Stomach (tissue), 9 donors: ENCODE data around the gene ZNF230. TPM values are rescaled to one million over a fixed set of nuclear protein-coding genes. Genes with fewer than 3 reads are reported as not detected.

Experiments
- DNase-seq, 2 donors: peaks; one replicate each; pipeline versions ENCODE4 v3.0.0 to v3.0.0-alpha.2; 2013 to 2019
- H3K27ac ChIP-seq, 5 donors: fragments of 200-600 bp in 4 of 5; sonication (generic) in 4 of 5; one replicate each; pipeline ENCODE4 v1.5.1; 2013 to 2019; ENCODE audit warnings: mild to moderate bottlenecking in 1 of 5, moderate library complexity in 1 of 5
- H3K27me3 ChIP-seq, 3 donors: fragments of 200-600 bp; sonication (generic); one replicate each; pipeline ENCODE4 v1.5.1; 2017 to 2019; ENCODE audit warnings: mixed run types in 1 of 3
- H3K36me3 ChIP-seq, 4 donors: fragments of 200-600 bp; sonication (generic); 1 replicate in 3 of 4; 2 replicates in 1 of 4; pipeline ENCODE4 v1.5.1; 2016 to 2019
- H3K4me1 ChIP-seq, 4 donors: fragments of 200-600 bp; sonication (generic); one replicate each; pipeline ENCODE4 v1.5.1; 2016 to 2019
- H3K4me3 ChIP-seq, 4 donors: fragments of 200-600 bp; sonication (generic) in 3 of 4; one replicate each; pipeline ENCODE4 v1.5.1; 2016 to 2019; ENCODE audit warnings: mild to moderate bottlenecking in 1 of 4
- H3K9me3 ChIP-seq, 4 donors: fragments of 200-600 bp; sonication (generic); one replicate each; pipeline ENCODE4 v1.5.1; 2016 to 2019
- CTCF ChIP-seq, 7 experiments: fragments of 450-650 bp in 4 of 7; fragments of 200-600 bp in 3 of 7; sonication (generic) in 3 of 7; IDR thresholded peaks; one replicate each; pipeline ENCODE4 v1.5.1; 2016 to 2019; ENCODE audit warnings: antibody characterized with exemption in 7 of 7, control low read depth in 2 of 7, mild to moderate bottlenecking in 1 of 7
- EP300 ChIP-seq: sonication (generic); formaldehyde crosslinking; IDR thresholded peaks from one replicate; pipeline ENCODE4 v1.6.1; 2017; ENCODE audit warnings: antibody characterized with exemption
- POLR2A ChIP-seq, 4 donors: fragments of 450-650 bp; IDR thresholded peaks; one replicate each; pipeline ENCODE4 v1.6.1; 2016; ENCODE audit warnings: antibody characterized with exemption in 4 of 4, control low read depth in 2 of 4, mild to moderate bottlenecking in 1 of 4, moderate library complexity in 1 of 4
- POLR2AphosphoS5 ChIP-seq, 3 donors: sonication (generic); formaldehyde crosslinking; IDR thresholded peaks; one replicate each; pipeline ENCODE4 v1.6.1; 2016; ENCODE audit warnings: antibody characterized with exemption in 3 of 3
- WGBS, 5 donors: extraction: QIAGEN DNeasy Blood & Tissue Kit in 3 of 5; methylation state at CpG; one replicate each; pipeline versions ENCODE4 v1.1.5 to v1.1.7; 2013 to 2018; 5-methylcytosine and 5-hydroxymethylcytosine counted together
- intact Hi-C: fragments of 100-400 bp; cut with DNase I; formaldehyde crosslinking; loops from one replicate; pipeline ENCODE4 v1.15.1; 2023; ENCODE audit warnings: low total_unique reads
- polyA plus RNA-seq, 3 donors: library from polyadenylated mRNA; stranded (reverse); fragments of 200-250 nt; gene quantifications; one replicate each; pipeline ENCODE4 v1.2.3, GENCODE V29; 2013
- total RNA-seq, 5 donors: library from RNA; depleted of rRNA; stranded (reverse); fragments of >200 nt; gene quantifications; one replicate each; pipeline versions ENCODE4 v1.1.0 to v1.2.3, GENCODE V29; 2014 to 2016
- donor health status: healthy with polysubstance abuse.
- donor health status: Bipolar disorder and iron deficiency.
- donor health status: healthy.

Gene ZNF230
- total and polyA plus RNA-seq, 8 donors = 1.1 to 16.1 (median 2.1) TPM; not detected in 1

- H3K27me3 ChIP-seq = no peaks in the 10 kb centered on the region
- no peak for DNase-seq
- peaks cover 0 to under 1% (median under 1%) of the 10 kb centered on the region in 4 donors for H3K4me1 ChIP-seq
- H3K9me3 ChIP-seq = peaks cover 0 to 46% (median 22%) of the 10 kb centered on the region in 4 donors
- TF ChIP-seq POLR2A (IDR thresholded peaks at IDR 0.05) (no peak), CTCF (IDR thresholded peaks at IDR 0.05) (no peak), POLR2AphosphoS5 (IDR thresholded peaks at IDR 0.05) (no peak), EP300 (no peak)
- WGBS, 5 donors = 37 to 58% (median 47%) methylated on average over 2 of the region's 2 CpGs
- H3K36me3 ChIP-seq = no peaks in the 10 kb centered on the region
- no peak overlapping the region for H3K4me3 ChIP-seq
- intact Hi-C loops = no loop called here
- no peak overlapping the region for H3K27ac ChIP-seq
Observed at GRCh38 chr19:44019498-44019897, 16.7 kb downstream of the ZNF230 start.

- TF ChIP-seq EP300 = no peak
- no peak for TF ChIP-seq CTCF (IDR thresholded peaks at IDR 0.05)
- no peak for TF ChIP-seq POLR2A (IDR thresholded peaks at IDR 0.05)
- no peak for TF ChIP-seq POLR2AphosphoS5 (IDR thresholded peaks at IDR 0.05)
- H3K36me3 ChIP-seq = no peaks in the 10 kb centered on the region
- peaks cover 0 to 29% (median 12%) of the 10 kb centered on the region in 4 donors for H3K9me3 ChIP-seq
- no peak overlapping the region for H3K4me3 ChIP-seq
- H3K27me3 ChIP-seq = no peaks in the 10 kb centered on the region
- intact Hi-C loops = no loop called here
- no peak overlapping the region for H3K27ac ChIP-seq
- no peak for DNase-seq
- peaks cover 4 to 13% (median 9%) of the 10 kb centered on the region in 4 donors for H3K4me1 ChIP-seq
Observed at GRCh38 chr19:44021221-44021620, 18.5 kb downstream of the ZNF230 start.

- peaks cover 4 to 16% (median 12%) of the 10 kb centered on the region in 4 donors for H3K4me1 ChIP-seq
- intact Hi-C loops = no loop called here
- peaks cover 25 to 34% (median 33%) of the 10 kb centered on the region in 4 donors for H3K36me3 ChIP-seq
- DNase-seq = no peak
- peak overlapping the region; percentile 76 to 85 (median 80) for H3K4me3 ChIP-seq
- WGBS, 5 donors = 37 to 50% (median 41%) methylated on average over 4 of the region's 4 CpGs
- no peak for TF ChIP-seq POLR2A (IDR thresholded peaks at IDR 0.05)
- no peak for TF ChIP-seq EP300
- H3K27ac ChIP-seq = peak overlapping the region in 4 of 5 donors; percentile 66 to 81 (median 70)
- no peaks in the 10 kb centered on the region for H3K27me3 ChIP-seq
- H3K9me3 ChIP-seq = peaks cover 3 to 42% (median 19%) of the 10 kb centered on the region in 4 donors
Observed at GRCh38 chr19:44024900-44025216, 22.1 kb downstream of the ZNF230 start.

GRCh38 chr19:44025217-44025936 lies 22.6 kb downstream of the ZNF230 start, which contains the start of gene ZNF222:
Gene ZNF222 (plus strand): TSS chr19:44025379. CDS start chr19:44025437, 58 bp downstream.
- peaks cover 4 to 16% (median 12%) of the 10 kb centered on the region in 4 donors for H3K4me1 ChIP-seq
- H3K4me3 ChIP-seq = peak within 1 kb of the TSS; percentile 76 to 85 (median 80)
- intact Hi-C loops = no loop called here
- H3K27me3 ChIP-seq = no peaks in the 10 kb centered on the region
- peaks cover 30 to 39% (median 38%) of the 10 kb centered on the region in 4 donors for H3K36me3 ChIP-seq
- TF ChIP-seq EP300 (no peak), POLR2AphosphoS5 (IDR thresholded peaks at IDR 0.05) (peak in 2 of 3 donors; percentile 19 to 61)
- H3K27ac ChIP-seq = peak within 1 kb of the TSS; percentile 59 to 81 (median 68)
- peaks cover 3 to 42% (median 24%) of the 10 kb centered on the region in 4 donors for H3K9me3 ChIP-seq
- 2 to 4% (median 2%) methylated on average over 37 of the region's 37 CpGs for WGBS, 5 donors
- DNase-seq = peak; percentile 83 to 96

GRCh38 chr19:44026622-44027021 lies 23.9 kb downstream of the ZNF230 start:
- WGBS, 5 donors = 94 to 98% (median 97%) methylated on average over 6 of the region's 6 CpGs

More at GRCh38 chr19:44026622-44027021, 23.9 kb downstream of the ZNF230 start:
- Histone ChIP-seq H3K36me3 (peaks cover 43 to 51% (median 51%) of the 10 kb centered on the region in 4 donors), H3K4me1 (peaks cover 4 to 16% (median 12%) of the 10 kb centered on the region in 4 donors), H3K9me3 (peaks cover 11 to 51% (median 36%) of the 10 kb centered on the region in 4 donors), H3K4me3 (no peak overlapping the region), H3K27ac (no peak overlapping the region), H3K27me3 (no peaks in the 10 kb centered on the region)
- DNase-seq = no peak
- intact Hi-C loops = no loop called here
- TF ChIP-seq POLR2A (IDR thresholded peaks at IDR 0.05) (no peak), EP300 (no peak), POLR2AphosphoS5 (IDR thresholded peaks at IDR 0.05) (no peak), CTCF (IDR thresholded peaks at IDR 0.05) (no peak)
